SK-N-SH (cell line): ENCODE measurements around the gene C2CD4C. TPM values are rescaled to one million over a fixed set of nuclear protein-coding genes. Genes with fewer than 3 reads are reported as not detected.

Experiments
- CTCF ChIA-PET: fragments of 300-600, 350-600 bp; formaldehyde crosslinking; extraction: SDS; loops from one replicate; lab custom pipeline; 2021; lab: Yijun Ruan, JAX
- POLR2A ChIA-PET: fragments of 350-600 bp; sonication (Branson Sonifier 250); formaldehyde crosslinking; extraction: SDS; loops from one replicate; lab custom pipeline; 2020; ENCODE audit warnings: antibody characterized with exemption, inconsistent platforms; lab: Yijun Ruan, JAX
- DNase-seq: peaks from one replicate; pipeline ENCODE4 v3.0.0; 2012
- H2AFZ ChIP-seq: fragments of 200-600 bp; sonication (generic); 2 replicates; pipeline ENCODE4 v1.8.1; 2016; ENCODE audit warnings: antibody characterized with exemption, mild to moderate bottlenecking, low read depth
- H3F3A ChIP-seq: fragments of 200-600 bp; sonication (generic); replicated peaks from 2 replicates; pipeline ENCODE3; 2016; ENCODE audit warnings: antibody characterized with exemption, mild to moderate bottlenecking; ENCODE audit not compliant: insufficient read depth
- H3K27ac ChIP-seq, 2 experiments: fragments of 200-500 bp in 1 of 2; fragments of 200-600 bp in 1 of 2; sonication (Bioruptor generic) in 1 of 2; sonication (generic), shearing (Covaris generic) in 1 of 2; 2 replicates each; pipeline versions ENCODE4 v1.5.1 to v1.6.1; 2014 to 2016; ENCODE audit warnings: low read depth in 2 of 2, inconsistent platforms in 1 of 2, low read length in 1 of 2, mild to moderate bottlenecking in 1 of 2, mixed read lengths in 1 of 2
- H3K27me3 ChIP-seq: fragments of 200-600 bp; sonication (generic), shearing (Covaris generic); 2 replicates; pipeline ENCODE4 v1.6.1; 2016; ENCODE audit warnings: mixed run types; ENCODE audit not compliant: insufficient read depth
- H3K36me3 ChIP-seq, 2 experiments: fragments of 200-500 bp in 1 of 2; fragments of 200-600 bp in 1 of 2; sonication (Bioruptor generic) in 1 of 2; sonication (generic) in 1 of 2; replicated peaks in 1 of 2; 2 replicates each; pipeline versions ENCODE3 to v1.5.1; 2014 to 2016; ENCODE audit warnings: low read length in 1 of 2, mild to moderate bottlenecking in 1 of 2; ENCODE audit not compliant: insufficient read depth in 2 of 2, control insufficient read depth in 1 of 2
- H3K4me1 ChIP-seq, 2 experiments: fragments of 200-500 bp in 1 of 2; fragments of 200-600 bp in 1 of 2; sonication (Bioruptor generic) in 1 of 2; sonication (generic), shearing (Covaris generic) in 1 of 2; 2 replicates each; pipeline versions ENCODE4 v1.5.1 to v1.6.1; 2014 to 2016; ENCODE audit warnings: low read depth in 1 of 2, low read length in 1 of 2, mixed run types in 1 of 2; ENCODE audit not compliant: insufficient read depth in 2 of 2, control insufficient read depth in 1 of 2
- H3K4me2 ChIP-seq: fragments of 200-600 bp; sonication (generic), shearing (Covaris generic); 2 replicates; pipeline ENCODE4 v1.6.1; 2017; ENCODE audit warnings: mixed run types
- H3K4me3 ChIP-seq, 2 experiments: fragments of 200-500 bp in 1 of 2; fragments of 200-600 bp in 1 of 2; sonication (Bioruptor generic) in 1 of 2; sonication (generic), shearing (Covaris generic) in 1 of 2; 2 replicates each; pipeline versions ENCODE4 v1.5.1 to v1.8.1; 2014 to 2016; ENCODE audit warnings: low read depth in 2 of 2, inconsistent platforms in 1 of 2, low read length in 1 of 2, mild to moderate bottlenecking in 1 of 2, mixed read lengths in 1 of 2, moderate library complexity in 1 of 2
- H3K79me2 ChIP-seq: fragments of 200-600 bp; sonication (generic); 2 replicates; pipeline ENCODE4 v1.8.1; 2017; ENCODE audit warnings: mild to moderate bottlenecking; ENCODE audit not compliant: insufficient read depth
- H3K9ac ChIP-seq: fragments of 200-600 bp; sonication (generic); 2 replicates; pipeline ENCODE4 v1.6.1; 2017; ENCODE audit warnings: mixed run types
- H3K9me2 ChIP-seq: fragments of 200-600 bp; sonication (generic); 2 replicates; pipeline ENCODE4 v1.6.1; 2017; ENCODE audit warnings: mixed run types
- H3K9me3 ChIP-seq: fragments of 200-600 bp; sonication (generic); 2 replicates; pipeline ENCODE4 v1.6.1; 2017; ENCODE audit warnings: mixed run types, mild to moderate bottlenecking, moderate library complexity
- H4K20me1 ChIP-seq: fragments of 200-600 bp; sonication (generic); 2 replicates; pipeline ENCODE4 v1.6.1; 2017; ENCODE audit warnings: mild to moderate bottlenecking, mixed run types; ENCODE audit not compliant: insufficient read depth
- CTCF ChIP-seq: fragments of 200-600 bp; sonication (generic); IDR thresholded peaks from 2 replicates; pipeline ENCODE4 v1.6.1; 2017; ENCODE audit warnings: antibody characterized with exemption, mild to moderate bottlenecking, moderate library complexity
- EP300 ChIP-seq, 2 experiments: IDR thresholded peaks; 2 replicates each; pipeline versions ENCODE4 v1.4.0 to v1.6.1; 2012; ENCODE audit warnings: borderline replicate concordance in 1 of 2, low read depth in 1 of 2, low read length in 1 of 2
- FOSL2 ChIP-seq: IDR thresholded peaks from 2 replicates; pipeline ENCODE4 v1.4.0; 2012; ENCODE audit warnings: low read depth, mild to moderate bottlenecking, moderate library complexity, borderline replicate concordance
- FOXM1 ChIP-seq: IDR thresholded peaks from 2 replicates; pipeline ENCODE4 v1.4.0; 2012; ENCODE audit warnings: low read depth, mild to moderate bottlenecking
- GABPA ChIP-seq: IDR thresholded peaks from 2 replicates; pipeline ENCODE4 v1.4.0; 2012; ENCODE audit warnings: low read depth, mild to moderate bottlenecking
- JUND ChIP-seq: IDR thresholded peaks from 2 replicates; pipeline ENCODE4 v1.4.0; 2012
- MAX ChIP-seq: IDR thresholded peaks from 2 replicates; pipeline ENCODE4 v1.4.0; 2012; ENCODE audit warnings: low read depth
- MEF2A ChIP-seq: IDR thresholded peaks from 2 replicates; pipeline ENCODE4 v1.4.0; 2012; ENCODE audit warnings: low read depth, borderline replicate concordance
- NFIC ChIP-seq: IDR thresholded peaks from 2 replicates; pipeline ENCODE4 v1.4.0; 2012; ENCODE audit warnings: borderline replicate concordance
- NRF1 ChIP-seq: IDR thresholded peaks from 2 replicates; pipeline ENCODE4 v1.6.1; 2012; ENCODE audit warnings: low read depth, mild to moderate bottlenecking, low read length
- POLR2AphosphoS5 ChIP-seq: IDR thresholded peaks from 2 replicates; pipeline ENCODE4 v1.6.1; 2012; ENCODE audit warnings: low read depth, low read length
- RAD21 ChIP-seq: IDR thresholded peaks from 2 replicates; pipeline ENCODE4 v1.6.1; 2012; ENCODE audit warnings: mild to moderate bottlenecking, low read length
- RCOR1 ChIP-seq: fragments of 150-350 bp; IDR thresholded peaks from 2 replicates; pipeline ENCODE4 v1.6.1; 2017; ENCODE audit warnings: antibody characterized with exemption, low read length
- RFX5 ChIP-seq: IDR thresholded peaks from 2 replicates; pipeline ENCODE4 v1.6.1; 2012; ENCODE audit warnings: mild to moderate bottlenecking, improper control_type of control experiment, low read length
- TCF12 ChIP-seq: IDR thresholded peaks from 2 replicates; pipeline ENCODE4 v1.4.0; 2012
- TEAD4 ChIP-seq: IDR thresholded peaks from 2 replicates; pipeline ENCODE4 v1.4.0; 2012; ENCODE audit warnings: mild to moderate bottlenecking, borderline replicate concordance; ENCODE audit not compliant: insufficient read depth
- USF2 ChIP-seq: fragments of 150-350 bp; IDR thresholded peaks from 2 replicates; pipeline ENCODE4 v1.6.1; 2017; ENCODE audit warnings: antibody characterized with exemption, low read length, low read depth, borderline replicate concordance
- YY1 ChIP-seq: IDR thresholded peaks from 2 replicates; pipeline ENCODE4 v1.4.0; 2012; ENCODE audit warnings: low read depth, mild to moderate bottlenecking
- ZBTB33 ChIP-seq: IDR thresholded peaks from 2 replicates; pipeline ENCODE4 v1.4.0; 2012; ENCODE audit warnings: low read depth, borderline replicate concordance
- WGBS: methylation state at CpG from one replicate; pipeline ENCODE4 v1.1.6; 2017; ENCODE audit warnings: low lambda C conversion rate; 5-methylcytosine and 5-hydroxymethylcytosine counted together
- polyA plus RNA-seq, 3 experiments: library from polyadenylated mRNA; depleted of rRNA; stranded (reverse); fragments of >200 nt; gene quantifications; 2 replicates each; pipeline ENCODE4 v1.2.3, GENCODE V29; 2012

C2CD4C gene
- polyA plus RNA-seq, 1 of the 3 experiments (the other 2 are of a cell fraction), result 0.23 TPM

- Histone ChIP-seq H3K27ac (no peak overlapping the region; a peak in 1 of 4 replicates), H3F3A (no peaks in the 10 kb centered on the region), H3K36me3 (no peaks in the 10 kb centered on the region), H3K9ac (no peak overlapping the region), H3K4me1 (peaks cover 0 to 14% of the 10 kb centered on the region in 2 experiments; a peak in 1 of 4 replicates), H3K4me3 (no peak overlapping the region), H2AFZ (no peak overlapping the region), H3K9me3 (no peaks in the 10 kb centered on the region), H3K9me2 (no peaks in the 10 kb centered on the region), H3K27me3 (no peaks in the 10 kb centered on the region), H3K4me2 (no peak overlapping the region), H3K79me2 (no peaks in the 10 kb centered on the region), H4K20me1 (no peaks in the 10 kb centered on the region)
- peak; percentile 62 for DNase-seq
- ChIA-PET POLR2A (no interaction called here), CTCF (interaction anchor here (1.1 to 2.2 kb wide), 3 partner anchors 9 to 103 kb away, joined by 3 to 6 read pairs (median 5); no protein-coding TSS in a partner anchor)
- TF ChIP-seq FOSL2 (no peak), MAX (no peak), EP300 (IDR thresholded peaks at IDR 0.05; ENCODE audit: borderline replicate concordance in 1 of 2, low read depth in 1 of 2, low read length in 1 of 2) (no peak), POLR2AphosphoS5 (no peak), TEAD4 (no peak)
- 73% methylated on average over 15 of the region's 38 CpGs for WGBS
Observed at GRCh38 chr19:403221-404027, 5.5 kb downstream of the C2CD4C start.

- Histone ChIP-seq H3K79me2 (no peaks in the 10 kb centered on the region), H3K4me2 (no peak overlapping the region), H3K27ac (no peak overlapping the region; a peak in 1 of 4 replicates), H4K20me1 (no peaks in the 10 kb centered on the region), H3K36me3 (no peaks in the 10 kb centered on the region), H2AFZ (no peak overlapping the region), H3K4me3 (no peak overlapping the region), H3K9me2 (no peaks in the 10 kb centered on the region), H3K9ac (no peak overlapping the region), H3K4me1 (peaks cover 0 to 11% of the 10 kb centered on the region in 2 experiments; a peak in 1 of 4 replicates), H3F3A (no peaks in the 10 kb centered on the region), H3K9me3 (no peaks in the 10 kb centered on the region), H3K27me3 (no peaks in the 10 kb centered on the region)
- ChIA-PET CTCF (interaction anchor here (0.6 to 2.2 kb wide), 4 partner anchors 10 to 136 kb away, joined by 3 to 6 read pairs (median 4); no protein-coding TSS in a partner anchor), POLR2A (interaction anchor here (1.2 kb wide), 1 partner anchor 24 kb away, joined by 4 read pairs; no protein-coding TSS in a partner anchor)
- DNase-seq, result no peak
- 84% methylated on average over 11 of the region's 11 CpGs for WGBS
- TF ChIP-seq USF2 (no peak), MAX (no peak), RCOR1 (no peak), GABPA (no peak), FOXM1 (no peak), JUND (no peak), NRF1 (no peak), YY1 (no peak), FOSL2 (no peak), POLR2AphosphoS5 (no peak), NFIC (no peak), TEAD4 (no peak), CTCF (no peak), MEF2A (no peak), TCF12 (no peak), ZBTB33 (no peak), RFX5 (no peak), RAD21 (no peak)
Observed at GRCh38 chr19:402786-403185, 6.2 kb downstream of the C2CD4C start.
